ENCODE measurements around the gene PKNOX2.

The PKNOX2 gene, protein sequence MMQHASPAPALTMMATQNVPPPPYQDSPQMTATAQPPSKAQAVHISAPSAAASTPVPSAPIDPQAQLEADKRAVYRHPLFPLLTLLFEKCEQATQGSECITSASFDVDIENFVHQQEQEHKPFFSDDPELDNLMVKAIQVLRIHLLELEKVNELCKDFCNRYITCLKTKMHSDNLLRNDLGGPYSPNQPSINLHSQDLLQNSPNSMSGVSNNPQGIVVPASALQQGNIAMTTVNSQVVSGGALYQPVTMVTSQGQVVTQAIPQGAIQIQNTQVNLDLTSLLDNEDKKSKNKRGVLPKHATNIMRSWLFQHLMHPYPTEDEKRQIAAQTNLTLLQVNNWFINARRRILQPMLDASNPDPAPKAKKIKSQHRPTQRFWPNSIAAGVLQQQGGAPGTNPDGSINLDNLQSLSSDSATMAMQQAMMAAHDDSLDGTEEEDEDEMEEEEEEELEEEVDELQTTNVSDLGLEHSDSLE

DNA sequence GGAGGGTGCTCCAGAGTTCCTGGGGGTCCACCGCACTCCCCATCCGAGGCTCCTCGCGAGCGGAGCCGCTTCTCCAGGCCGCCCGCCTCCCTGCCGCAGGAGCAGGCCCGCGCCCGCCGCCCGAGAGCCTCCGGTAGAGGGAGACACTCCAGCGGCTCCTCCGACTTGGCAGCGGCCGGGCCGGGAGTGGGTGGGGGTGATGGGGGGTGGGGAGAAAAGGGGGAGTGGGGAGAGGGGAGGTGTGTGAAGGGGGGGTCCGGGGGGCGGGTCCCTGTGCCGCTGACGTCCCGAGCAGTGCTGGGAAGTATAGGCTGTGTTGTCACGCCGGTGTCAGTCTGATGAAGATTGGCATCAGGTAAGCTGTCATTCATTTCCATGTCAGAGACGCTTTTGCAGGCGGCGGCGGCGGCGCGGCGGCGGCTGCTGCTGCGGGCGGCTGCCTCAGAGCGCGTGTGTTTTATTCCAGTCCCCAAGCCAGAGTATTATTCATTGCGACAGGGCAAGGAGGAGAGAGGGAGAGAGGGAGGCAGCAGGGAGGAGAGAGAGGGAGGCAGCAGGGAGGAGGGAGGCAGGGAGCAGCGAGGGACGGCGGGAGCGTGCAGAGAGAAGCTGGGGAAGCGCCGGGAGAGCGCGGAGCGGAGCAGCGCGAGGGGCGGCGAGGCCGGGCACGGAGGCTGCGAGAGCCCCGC, at the start of gene PKNOX2:
Gene PKNOX2 (plus strand): TSS at position 330 of the 689 bp plus-strand sequence. CDS start 186,555 bp downstream, outside the sequence.
- peak in 1 of 2 experiments; percentile 60 for DNase-seq

GRCh38 chr11:125117429-125117828, 47.1 kb upstream of the PKNOX2 start:
- no peak for DNase-seq

- no peak for DNase-seq
Measured at GRCh38 chr11:125123194-125123946, 41.2 kb upstream of the PKNOX2 start.

DNA sequence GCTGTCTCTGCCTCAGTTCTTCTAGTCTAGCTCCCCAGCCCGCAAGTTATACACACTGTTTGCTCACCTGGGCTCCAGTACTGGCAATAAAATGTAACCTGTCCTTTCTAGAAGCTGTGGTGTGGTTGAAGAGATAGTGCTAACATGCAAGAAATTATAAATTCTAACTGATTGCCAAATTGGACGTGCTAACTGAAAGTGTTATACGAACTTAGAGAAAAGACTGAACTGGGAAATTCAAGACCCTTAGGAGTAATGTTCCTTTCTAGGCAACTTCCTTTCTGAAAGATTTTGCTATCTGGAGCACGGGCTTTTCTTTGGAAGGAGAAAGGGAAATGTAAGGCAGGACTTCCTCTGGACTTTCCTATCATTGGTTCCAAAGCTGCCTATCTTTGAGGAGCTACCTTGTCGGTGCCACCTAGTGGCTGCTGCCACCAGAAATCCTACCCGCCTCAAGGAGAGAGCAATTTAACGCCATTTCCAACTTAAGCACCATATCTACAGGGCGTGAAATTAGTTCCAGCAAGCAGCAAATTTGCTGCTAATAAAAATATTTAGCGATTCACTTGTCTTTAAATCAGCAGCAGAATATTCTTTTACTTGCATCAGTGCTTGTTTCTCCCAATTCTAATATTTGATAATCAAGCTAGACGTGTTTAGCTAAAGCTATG, 40.5 kb upstream of the PKNOX2 start:
- peak; percentile 71 to 89 for DNase-seq

- DNase-seq = no peak
Measured at GRCh38 chr11:125124618-125124992, 39.9 kb upstream of the PKNOX2 start.

- DNase-seq = no peak
Measured at GRCh38 chr11:125128450-125128849, 36.1 kb upstream of the PKNOX2 start.

GRCh38 chr11:125129316-125129993, 35.1 kb upstream of the PKNOX2 start:
- DNase-seq = no peak

DNA sequence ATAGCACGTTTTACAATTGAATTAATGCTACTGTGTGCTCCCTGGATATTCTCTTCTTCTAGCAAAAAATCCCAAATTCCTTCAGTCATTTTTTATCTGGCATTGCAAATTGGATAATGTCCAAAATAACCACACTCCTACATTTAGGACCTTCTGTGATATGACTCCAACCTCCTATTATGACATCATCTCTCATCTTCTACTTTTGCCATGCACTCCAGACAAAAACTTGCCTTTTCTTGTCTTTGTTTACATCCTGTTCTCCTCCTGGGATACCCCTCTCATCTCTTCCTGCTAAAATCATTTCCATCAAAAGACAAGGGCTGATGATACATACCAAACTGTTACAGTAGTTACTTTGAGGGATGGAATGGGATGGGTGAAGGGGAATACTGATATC, 32.5 kb upstream of the PKNOX2 start:
- no peak for DNase-seq

DNA sequence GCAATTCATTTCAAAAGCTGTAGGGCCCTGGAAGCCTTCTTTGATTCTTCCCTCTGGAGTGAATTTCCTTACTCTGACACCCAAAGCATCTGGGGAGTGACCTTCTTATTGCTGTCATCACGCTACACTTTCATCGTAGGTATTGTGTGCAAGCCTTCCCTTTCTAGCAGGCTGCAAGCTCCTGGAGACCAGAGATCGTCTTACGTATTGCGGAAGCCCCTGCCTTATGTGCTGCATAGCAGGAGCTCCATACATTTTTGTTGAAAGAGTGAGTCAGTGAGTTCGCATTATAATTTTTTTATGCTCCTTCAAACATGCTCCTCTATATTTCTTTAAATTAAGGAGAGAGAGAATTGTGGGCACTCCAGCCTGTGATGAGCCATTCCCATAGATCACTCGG, 32.0 kb upstream of the PKNOX2 start:
- DNase-seq = no peak

DNA sequence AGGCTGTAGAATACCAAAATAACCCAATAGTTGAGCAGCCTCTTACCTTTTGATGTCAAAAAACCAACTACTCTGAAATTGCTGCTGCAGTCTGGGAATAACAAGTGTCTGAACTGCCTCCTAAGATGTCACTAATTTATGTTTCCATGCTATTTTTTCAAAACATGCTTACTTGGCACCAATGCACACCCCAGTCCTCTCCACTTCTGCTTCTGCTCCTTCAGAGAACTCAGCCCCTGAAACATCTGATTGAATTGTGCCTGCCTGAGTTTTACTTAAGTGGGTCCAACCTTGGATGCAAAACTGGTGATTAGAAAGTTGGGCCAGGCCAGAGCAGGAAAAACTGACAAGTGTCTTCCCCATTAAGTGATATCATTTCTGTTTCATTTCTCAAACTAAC, 28.6 kb upstream of the PKNOX2 start:
- DNase-seq = no peak

GRCh38 chr11:125138966-125139365, 25.6 kb upstream of the PKNOX2 start:
- DNase-seq = no peak

DNA sequence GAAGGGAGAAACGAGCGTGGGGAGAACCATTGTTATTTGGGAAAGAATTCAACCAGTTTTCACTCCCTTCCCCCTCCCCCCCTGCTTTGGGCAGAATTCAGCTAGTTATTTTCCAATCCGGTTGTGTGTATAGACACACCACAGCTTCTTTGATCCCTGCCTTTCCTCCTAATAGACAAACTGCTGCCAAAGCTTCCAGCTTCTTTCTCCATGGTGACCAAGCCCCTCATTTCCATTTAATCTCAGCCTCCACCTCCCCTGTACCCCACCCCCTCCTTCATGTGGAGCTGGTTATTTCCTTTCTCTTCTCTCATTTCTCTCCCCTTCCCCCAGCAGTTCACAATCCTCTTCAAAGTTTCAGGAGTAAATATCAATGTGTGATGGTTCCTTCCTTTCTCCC, 24.8 kb upstream of the PKNOX2 start:
- no peak for DNase-seq

DNA sequence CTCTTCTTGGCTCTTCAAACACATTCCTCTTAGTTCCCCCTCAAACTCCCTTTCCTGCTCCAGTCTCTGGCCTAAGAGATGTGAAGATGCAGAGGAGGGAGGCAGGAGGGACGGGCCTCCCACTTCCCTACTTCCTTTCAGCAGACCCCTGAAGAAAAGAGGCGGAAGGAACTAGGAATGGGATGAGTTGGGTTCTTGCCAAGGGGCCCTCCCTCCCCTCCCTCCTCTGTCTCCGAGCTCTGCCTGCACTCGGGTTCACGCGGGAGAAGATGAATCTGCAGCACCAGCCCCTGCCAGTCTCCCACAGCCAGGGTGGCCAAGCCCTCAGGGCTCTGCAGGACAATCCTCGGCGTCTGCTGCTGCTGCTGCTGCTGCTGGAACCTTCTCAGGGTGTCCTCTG, 24.3 kb upstream of the PKNOX2 start:
- no peak for DNase-seq

DNA sequence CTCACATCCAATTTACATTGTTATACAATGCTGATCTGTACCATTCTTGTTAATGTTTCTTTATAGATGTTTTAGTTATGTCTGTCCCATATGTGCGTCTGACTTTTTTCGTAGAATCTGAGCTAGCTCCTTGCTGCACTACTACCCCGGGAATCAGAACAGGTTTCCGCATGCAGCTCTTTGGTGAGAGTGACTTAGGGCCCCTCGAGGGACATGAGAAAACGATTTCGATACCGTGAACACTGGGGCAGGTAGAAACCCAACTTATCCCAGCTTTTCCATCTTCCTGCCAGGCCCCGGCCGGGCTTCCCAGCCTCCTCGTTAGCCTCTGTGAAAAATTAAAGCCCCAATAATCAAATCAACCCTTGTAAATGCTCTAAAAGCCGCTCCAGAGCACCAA, 23.4 kb upstream of the PKNOX2 start:
- no peak for DNase-seq

DNA sequence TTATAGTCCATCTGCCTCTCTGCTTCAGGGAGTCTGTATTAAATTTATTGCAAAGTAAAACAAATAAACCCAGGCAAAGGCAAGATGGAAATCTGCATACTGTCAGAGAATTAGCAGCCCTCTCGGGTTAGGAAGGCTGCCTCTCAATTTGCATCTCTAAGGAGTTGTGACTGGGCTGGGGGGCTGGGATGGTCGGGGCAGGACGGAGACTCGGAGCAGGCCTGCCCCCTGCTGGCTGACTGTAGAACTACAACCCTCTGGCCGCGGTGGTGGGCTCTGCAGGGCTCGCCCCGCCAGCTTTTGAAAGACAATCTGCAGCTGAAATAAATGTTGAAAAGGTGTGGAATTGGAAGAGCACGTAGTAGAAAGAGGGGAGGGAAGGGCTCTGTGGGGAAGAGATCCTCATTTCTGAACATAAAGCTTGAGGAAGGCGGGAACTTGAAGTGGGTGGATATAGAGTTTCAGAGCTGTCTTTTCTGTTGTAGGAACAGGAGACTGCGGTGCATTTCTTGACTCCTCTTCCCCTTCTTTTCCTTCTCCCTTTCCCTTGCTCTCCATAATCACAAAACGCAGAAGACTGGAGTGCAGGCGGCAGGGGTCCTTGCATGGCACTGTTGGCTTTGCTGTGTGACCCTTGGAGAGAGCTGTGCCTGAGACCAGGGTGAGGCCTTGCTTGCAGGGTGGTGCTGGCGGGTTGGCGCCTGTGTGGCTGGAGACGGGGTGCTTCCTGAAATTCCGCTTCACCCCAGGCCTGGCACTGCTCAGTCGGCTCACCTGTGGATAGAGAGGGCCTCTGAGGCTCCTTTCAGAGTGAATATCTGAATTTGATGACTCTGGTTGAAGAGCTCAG, 22.6 kb upstream of the PKNOX2 start:
- peak; percentile 1 to 63 for DNase-seq

DNA sequence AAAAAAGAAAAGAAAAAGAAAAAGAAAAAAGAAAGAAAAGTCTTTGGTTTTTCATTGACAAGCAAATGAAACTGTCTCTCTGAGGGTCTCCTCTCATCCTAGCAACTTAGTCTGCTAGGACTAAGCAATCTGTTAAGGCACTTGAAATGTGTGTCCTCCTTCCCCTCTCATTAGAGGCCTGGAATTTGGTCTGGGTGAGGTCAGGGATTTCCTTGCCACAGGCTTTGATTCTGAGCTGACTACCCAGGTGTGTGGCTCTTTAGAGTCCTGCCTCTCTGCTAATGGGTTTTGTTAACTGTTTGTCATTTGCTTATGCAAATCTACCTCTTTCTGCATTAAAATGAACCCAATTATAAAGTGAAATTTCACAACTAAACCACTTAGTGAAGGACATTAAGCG, 18.3 kb upstream of the PKNOX2 start:
- DNase-seq = no peak

DNA sequence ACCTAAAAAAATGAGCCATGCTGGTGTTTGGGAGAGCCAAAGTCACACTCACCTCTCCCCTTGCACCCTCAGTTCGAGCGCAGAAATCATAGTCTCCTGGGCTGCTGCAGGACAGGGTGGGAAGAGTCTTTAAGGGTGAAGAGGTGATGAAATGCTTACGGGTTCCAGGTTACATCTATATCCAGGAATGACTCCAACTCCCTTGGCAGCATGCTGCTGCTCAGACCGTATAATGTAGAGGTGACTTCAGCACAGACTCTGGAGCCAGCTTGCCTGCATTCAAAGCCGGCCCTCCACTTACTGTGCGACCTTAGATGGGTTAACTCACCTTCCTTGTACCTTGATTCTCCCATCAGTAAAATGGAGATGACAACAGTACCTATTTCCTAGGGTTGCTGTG, 17.3 kb upstream of the PKNOX2 start:
- DNase-seq = no peak

GRCh38 chr11:125148011-125148410, 16.5 kb upstream of the PKNOX2 start:
- DNase-seq = no peak

DNA sequence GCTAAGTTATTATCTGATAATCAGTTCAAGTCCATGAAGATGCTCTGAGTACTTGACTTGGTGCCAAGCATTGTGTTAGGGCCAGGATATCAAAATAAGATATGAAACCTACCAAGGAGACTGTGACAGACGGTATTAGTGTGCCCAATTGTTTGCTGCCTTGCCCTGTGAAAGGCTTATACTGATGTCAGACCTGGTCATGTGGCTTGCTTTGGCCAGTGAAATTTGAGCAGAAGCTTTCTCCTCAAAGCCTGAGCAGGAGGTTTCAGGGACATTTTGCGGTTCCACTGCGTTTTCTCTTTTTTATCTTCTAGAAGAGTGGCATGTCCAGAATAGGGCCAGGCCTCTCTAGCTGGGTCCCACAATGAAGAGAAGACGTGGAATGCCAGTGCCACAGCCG, 15.8 kb upstream of the PKNOX2 start:
- DNase-seq = no peak

DNA sequence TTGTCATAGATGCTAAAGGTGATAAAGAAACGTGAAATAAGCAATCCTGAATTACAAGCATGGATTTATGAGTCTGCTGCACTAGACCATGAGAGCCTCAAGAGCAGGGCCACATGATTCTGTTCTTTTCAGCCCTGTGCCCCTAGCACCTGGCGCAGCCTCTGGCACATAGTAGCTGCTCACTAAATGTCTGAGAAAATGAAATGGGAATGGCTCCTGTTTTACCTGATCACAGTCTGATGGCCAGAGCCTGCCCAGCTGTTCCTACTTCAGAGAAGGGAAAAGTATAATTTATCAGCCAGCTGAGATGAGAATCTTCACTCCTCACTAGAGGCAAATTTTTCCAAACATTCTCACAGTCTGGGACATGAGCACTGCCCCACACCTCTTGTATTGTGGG, 10.7 kb upstream of the PKNOX2 start:
- no peak for DNase-seq

DNA sequence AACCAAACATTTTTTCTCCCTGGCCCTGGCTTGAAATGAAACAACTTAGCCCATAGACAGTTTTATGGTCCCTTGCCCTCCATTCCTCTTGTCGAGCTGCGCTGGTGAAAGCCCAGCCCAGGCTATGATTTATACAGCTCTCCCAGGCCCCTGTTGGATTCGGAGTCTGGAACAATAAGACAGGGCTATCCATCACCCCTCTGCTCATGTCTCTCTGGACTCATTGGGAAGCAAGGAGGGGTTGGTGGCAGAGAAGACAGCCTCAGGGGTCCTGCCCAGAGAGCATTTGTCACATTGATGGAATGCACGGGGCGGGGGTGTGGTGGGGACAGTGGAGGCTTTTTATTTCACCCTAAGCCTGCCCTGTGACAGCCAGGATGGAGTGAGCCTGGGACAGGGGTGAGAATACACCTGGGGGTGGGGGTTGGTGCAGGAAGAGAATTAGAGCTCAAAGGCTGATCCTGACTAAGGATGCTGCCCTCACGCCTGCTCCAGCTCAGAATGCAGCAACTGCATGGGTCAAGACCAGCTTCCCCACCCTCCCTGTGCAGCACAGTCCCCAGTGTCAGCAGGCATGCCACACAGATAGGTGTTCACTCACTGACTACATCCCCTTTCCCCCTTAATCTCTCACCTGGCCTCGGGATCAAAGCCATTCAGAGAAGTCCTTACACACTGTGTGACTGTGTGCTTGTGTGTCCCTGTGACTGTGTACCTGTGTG, 10.0 kb upstream of the PKNOX2 start:
- no peak for DNase-seq

Data from NCI-H446 (cell line).